ENCODE data around the gene IFIT3.
A peak's percentile ranks its signal among the peaks of the same experiment; 100 is the strongest.
"Not testable (repeated sequence)": the region's sequence is repeated elsewhere in the genome, so short reads cannot be mapped to it uniquely, and the experiment has no call there.

The IFIT3 gene

DNA sequence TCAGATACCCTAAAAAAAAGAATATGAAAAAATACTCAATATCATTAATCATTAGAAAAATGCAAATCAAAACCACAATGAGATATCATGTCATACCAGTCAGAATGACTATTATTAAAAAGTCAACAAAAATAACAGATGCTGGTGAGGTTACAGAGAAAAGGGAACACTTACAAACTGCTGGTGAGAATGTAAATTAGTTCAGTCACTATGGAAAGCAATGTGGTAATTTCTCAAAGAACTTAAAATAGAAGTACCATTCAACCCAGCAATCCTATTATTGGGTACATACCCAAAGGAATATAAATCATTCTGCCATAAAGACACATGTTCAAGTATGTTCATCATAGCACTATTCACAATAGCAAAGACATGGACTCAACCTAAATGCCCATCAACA is 2.7 kb upstream of the IFIT3 start:
- not testable (repeated sequence) for H3K36me3 ChIP-seq (ENCODE audit: control insufficient read depth, insufficient read depth, low read length); H3K9ac ChIP-seq (ENCODE audit: low read length); H3K27me3 ChIP-seq (ENCODE audit: control insufficient read depth, insufficient read depth, low read length); H3K4me3 ChIP-seq (ENCODE audit: low read length); H3K9me3 ChIP-seq (ENCODE audit: control insufficient read depth, low read length); H3K4me1 ChIP-seq (ENCODE audit: control insufficient read depth, insufficient read depth, low read length)

DNA sequence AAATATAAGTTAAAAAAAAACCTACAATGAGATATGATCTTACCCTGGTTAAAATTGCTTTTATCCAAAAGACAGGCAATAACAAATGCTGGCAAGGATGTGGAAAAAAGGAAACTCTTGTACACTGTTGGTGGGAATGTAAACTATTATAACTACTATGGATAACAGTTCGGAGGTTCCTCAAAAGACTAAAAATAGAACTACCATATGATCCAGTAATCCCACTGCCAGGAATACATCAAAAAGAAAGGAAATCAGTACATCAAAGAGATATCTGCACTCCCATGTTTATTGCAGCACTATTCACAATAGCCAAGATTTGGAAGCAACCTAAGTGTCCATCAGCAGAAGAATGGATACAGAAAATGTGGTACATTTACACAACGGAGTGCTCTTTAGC is 1.9 kb upstream of the IFIT3 start:
- H3K4me1 ChIP-seq (ENCODE audit: control insufficient read depth, insufficient read depth, low read length); H3K27me3 ChIP-seq (ENCODE audit: control insufficient read depth, insufficient read depth, low read length); H3K36me3 ChIP-seq (ENCODE audit: control insufficient read depth, insufficient read depth, low read length); H3K9ac ChIP-seq (ENCODE audit: low read length); H3K9me3 ChIP-seq (ENCODE audit: control insufficient read depth, low read length); H3K4me3 ChIP-seq (ENCODE audit: low read length): not testable (repeated sequence)

GRCh38 chr10:89329151-89329550 is 1.4 kb downstream of the IFIT3 start:
- peaks cover 12% of the 10 kb centered on the region for H3K4me1 ChIP-seq (ENCODE audit: control insufficient read depth, insufficient read depth, low read length)
- H3K4me3 ChIP-seq (ENCODE audit: low read length), result no peak overlapping the region
- H3K9ac ChIP-seq (ENCODE audit: low read length), result no peak overlapping the region

GRCh38 chr10:89330014-89330413 is 2.2 kb downstream of the IFIT3 start:
- not testable (repeated sequence) for H3K27me3 ChIP-seq (ENCODE audit: control insufficient read depth, insufficient read depth, low read length); H3K36me3 ChIP-seq (ENCODE audit: control insufficient read depth, insufficient read depth, low read length); H3K4me3 ChIP-seq (ENCODE audit: low read length); H3K9ac ChIP-seq (ENCODE audit: low read length); H3K9me3 ChIP-seq (ENCODE audit: control insufficient read depth, low read length)
- H3K4me1 ChIP-seq (ENCODE audit: control insufficient read depth, insufficient read depth, low read length), result peaks cover 13% of the 10 kb centered on the region

More at GRCh38 chr10:89329151-89329550, 1.4 kb downstream of the IFIT3 start:
- Histone ChIP-seq H3K36me3 (ENCODE audit: control insufficient read depth, insufficient read depth, low read length) (no peaks in the 10 kb centered on the region), H3K9me3 (ENCODE audit: control insufficient read depth, low read length) (no peaks in the 10 kb centered on the region), H3K27me3 (ENCODE audit: control insufficient read depth, insufficient read depth, low read length) (no peaks in the 10 kb centered on the region)

GRCh38 chr10:89330537-89331212 is 2.9 kb downstream of the IFIT3 start:
- no peak overlapping the region for H3K9ac ChIP-seq (ENCODE audit: low read length)
- peaks cover 13% of the 10 kb centered on the region for H3K4me1 ChIP-seq (ENCODE audit: control insufficient read depth, insufficient read depth, low read length)
- no peaks in the 10 kb centered on the region for H3K36me3 ChIP-seq (ENCODE audit: control insufficient read depth, insufficient read depth, low read length)
- H3K9me3 ChIP-seq (ENCODE audit: control insufficient read depth, low read length), result no peaks in the 10 kb centered on the region
- H3K27me3 ChIP-seq (ENCODE audit: control insufficient read depth, insufficient read depth, low read length), result no peaks in the 10 kb centered on the region
- no peak overlapping the region for H3K4me3 ChIP-seq (ENCODE audit: low read length)

DNA sequence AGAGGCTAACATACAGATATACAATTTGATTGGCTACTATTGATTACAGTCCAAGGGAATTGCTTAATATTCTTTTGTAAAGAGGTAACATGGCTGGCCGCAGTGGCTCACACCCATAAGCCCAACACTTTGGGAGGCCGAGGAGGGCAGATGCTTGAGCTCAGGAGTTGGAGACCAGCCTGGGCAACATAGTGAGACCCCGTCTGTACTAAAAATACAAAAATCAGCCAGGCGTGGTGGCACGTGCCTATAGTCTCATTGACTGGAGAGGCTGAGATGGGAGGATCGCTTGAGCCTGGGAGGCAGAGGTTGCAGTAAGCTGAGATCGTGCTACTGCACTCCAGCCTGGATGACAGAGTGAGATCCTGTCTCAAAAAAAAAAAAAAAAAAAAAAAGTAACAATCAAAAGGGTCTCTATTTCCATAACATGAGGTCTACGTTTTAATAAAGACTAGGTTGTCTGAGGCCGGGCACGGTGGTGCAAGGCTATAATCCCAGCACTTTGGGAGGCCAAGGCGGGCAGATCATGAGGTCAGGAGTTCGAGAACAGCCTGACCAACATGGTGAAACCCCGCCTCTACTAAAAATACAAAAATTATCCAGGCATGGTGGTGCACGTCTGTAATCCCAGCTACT is 3.8 kb downstream of the IFIT3 start:
- H3K36me3 ChIP-seq (ENCODE audit: control insufficient read depth, insufficient read depth, low read length); H3K9me3 ChIP-seq (ENCODE audit: control insufficient read depth, low read length); H3K9ac ChIP-seq (ENCODE audit: low read length); H3K27me3 ChIP-seq (ENCODE audit: control insufficient read depth, insufficient read depth, low read length): not testable (repeated sequence)
- peak overlapping the region; percentile 29 for H3K4me3 ChIP-seq (ENCODE audit: low read length)
- H3K4me1 ChIP-seq (ENCODE audit: control insufficient read depth, insufficient read depth, low read length), result peaks cover 13% of the 10 kb centered on the region

- Histone ChIP-seq H3K9me3 (ENCODE audit: control insufficient read depth, low read length) (no peaks in the 10 kb centered on the region), H3K27me3 (ENCODE audit: control insufficient read depth, insufficient read depth, low read length) (no peaks in the 10 kb centered on the region), H3K4me3 (ENCODE audit: low read length) (peak overlapping the region; percentile 29), H3K36me3 (ENCODE audit: control insufficient read depth, insufficient read depth, low read length) (no peaks in the 10 kb centered on the region), H3K9ac (ENCODE audit: low read length) (peak overlapping the region; percentile 19), H3K4me1 (ENCODE audit: control insufficient read depth, insufficient read depth, low read length) (peaks cover 13% of the 10 kb centered on the region)
These were observed 4.4 kb downstream of the IFIT3 start for GRCh38 chr10:89332123-89332633.

- Histone ChIP-seq H3K27me3 (ENCODE audit: control insufficient read depth, insufficient read depth, low read length) (no peaks in the 10 kb centered on the region), H3K36me3 (ENCODE audit: control insufficient read depth, insufficient read depth, low read length) (no peaks in the 10 kb centered on the region), H3K4me3 (ENCODE audit: low read length) (no peak overlapping the region), H3K9me3 (ENCODE audit: control insufficient read depth, low read length) (no peaks in the 10 kb centered on the region), H3K4me1 (ENCODE audit: control insufficient read depth, insufficient read depth, low read length) (peaks cover 13% of the 10 kb centered on the region), H3K9ac (ENCODE audit: low read length) (no peak overlapping the region)
These were observed 7.4 kb downstream of the IFIT3 start for GRCh38 chr10:89335226-89335625.

DNA sequence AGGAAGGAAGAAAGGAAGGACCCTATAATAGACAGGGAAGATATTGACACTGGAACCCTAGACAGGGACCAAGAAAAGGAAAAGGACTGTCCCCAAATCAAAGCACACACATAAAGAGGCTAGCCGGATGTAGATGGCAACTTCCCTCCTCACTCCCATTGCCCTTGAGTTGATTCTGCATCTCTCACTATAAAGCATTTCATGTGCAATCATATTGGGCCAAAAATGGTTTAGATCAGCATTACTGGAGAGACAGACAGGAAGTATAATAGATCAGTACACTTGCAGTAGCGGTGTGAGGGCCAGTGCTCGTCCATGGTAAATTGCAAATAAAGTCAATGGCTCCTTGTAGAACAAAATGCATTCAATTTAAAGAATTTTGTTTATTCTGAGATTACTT is 8.4 kb downstream of the IFIT3 start:
- H3K36me3 ChIP-seq (ENCODE audit: control insufficient read depth, insufficient read depth, low read length), result no peaks in the 10 kb centered on the region
- H3K9me3 ChIP-seq (ENCODE audit: control insufficient read depth, low read length), result no peaks in the 10 kb centered on the region
- no peak overlapping the region for H3K4me3 ChIP-seq (ENCODE audit: low read length)
- no peak overlapping the region for H3K9ac ChIP-seq (ENCODE audit: low read length)
- peaks cover 13% of the 10 kb centered on the region for H3K4me1 ChIP-seq (ENCODE audit: control insufficient read depth, insufficient read depth, low read length)
- H3K27me3 ChIP-seq (ENCODE audit: control insufficient read depth, insufficient read depth, low read length), result no peaks in the 10 kb centered on the region

- no peak overlapping the region for H3K9ac ChIP-seq (ENCODE audit: low read length)
- no peaks in the 10 kb centered on the region for H3K27me3 ChIP-seq (ENCODE audit: control insufficient read depth, insufficient read depth, low read length)
- H3K4me1 ChIP-seq (ENCODE audit: control insufficient read depth, insufficient read depth, low read length), result peaks cover 13% of the 10 kb centered on the region
- H3K36me3 ChIP-seq (ENCODE audit: control insufficient read depth, insufficient read depth, low read length), result no peaks in the 10 kb centered on the region
- H3K9me3 ChIP-seq (ENCODE audit: control insufficient read depth, low read length), result no peaks in the 10 kb centered on the region
- H3K4me3 ChIP-seq (ENCODE audit: low read length), result no peak overlapping the region
These were observed 9.7 kb downstream of the IFIT3 start for GRCh38 chr10:89337484-89337883.

- Histone ChIP-seq H3K4me1 (ENCODE audit: control insufficient read depth, insufficient read depth, low read length) (peaks cover 5% of the 10 kb centered on the region), H3K4me3 (ENCODE audit: low read length) (no peak overlapping the region), H3K9me3 (ENCODE audit: control insufficient read depth, low read length) (no peaks in the 10 kb centered on the region), H3K9ac (ENCODE audit: low read length) (no peak overlapping the region), H3K36me3 (ENCODE audit: control insufficient read depth, insufficient read depth, low read length) (no peaks in the 10 kb centered on the region), H3K27me3 (ENCODE audit: control insufficient read depth, insufficient read depth, low read length) (no peaks in the 10 kb centered on the region)
These were observed 10.9 kb downstream of the IFIT3 start for GRCh38 chr10:89338713-89339112.

- no peak overlapping the region for H3K4me3 ChIP-seq (ENCODE audit: low read length)
- no peak overlapping the region for H3K9ac ChIP-seq (ENCODE audit: low read length)
- H3K9me3 ChIP-seq (ENCODE audit: control insufficient read depth, low read length), result no peaks in the 10 kb centered on the region
- H3K36me3 ChIP-seq (ENCODE audit: control insufficient read depth, insufficient read depth, low read length), result no peaks in the 10 kb centered on the region
- no peaks in the 10 kb centered on the region for H3K4me1 ChIP-seq (ENCODE audit: control insufficient read depth, insufficient read depth, low read length)
- no peaks in the 10 kb centered on the region for H3K27me3 ChIP-seq (ENCODE audit: control insufficient read depth, insufficient read depth, low read length)
These were observed 12.1 kb downstream of the IFIT3 start for GRCh38 chr10:89339875-89340274.

Data from mucosa of stomach (tissue), 1 donor.